Mucosa of descending colon (tissue), 3 donors: ENCODE measurements around the gene FAT2. TPM values are rescaled to one million over a fixed set of nuclear protein-coding genes. Genes with fewer than 3 reads are reported as not detected.

ENCODE experiments used
- ATAC-seq: fragments of 200-7000 bp; cut with Tn5 transposase; one replicate; pipeline ENCODE4 v1.9.1; 2020; ENCODE audit warnings: mild to moderate bottlenecking, moderate library complexity
- DNase-seq, 3 donors: peaks; one replicate each; pipeline ENCODE4 v3.0.0-alpha.2; 2020
- H3K36me3 ChIP-seq: fragments of 200-600 bp; one replicate; pipeline ENCODE4 v1.8.0; 2021; ENCODE audit warnings: low read depth, mild to moderate bottlenecking
- H3K4me1 ChIP-seq: fragments of 200-600 bp; one replicate; pipeline ENCODE4 v1.8.0; 2021; ENCODE audit warnings: low read depth, mild to moderate bottlenecking
- H3K4me3 ChIP-seq: fragments of 200-600 bp; one replicate; pipeline ENCODE4 v1.8.0; 2021; ENCODE audit warnings: mild to moderate bottlenecking
- H3K9me3 ChIP-seq: fragments of 200-600 bp; one replicate; pipeline ENCODE4 v1.8.0; 2021; ENCODE audit warnings: mild to moderate bottlenecking
- CTCF ChIP-seq: fragments of 200-600 bp; IDR thresholded peaks from one replicate; pipeline ENCODE4 v1.8.0; 2022; ENCODE audit warnings: antibody characterized with exemption, mild to moderate bottlenecking
- intact Hi-C, 2 donors: fragments of 100-400 bp; cut with DNase I in 1 of 2; cut with micrococcal nuclease in 1 of 2; formaldehyde crosslinking; loops; one replicate each; pipeline versions ENCODE4 v1.11.0 to v1.11.1; 2022; cut with DNase I, micrococcal nuclease
- total RNA-seq, 3 donors: library from RNA; stranded (reverse); fragmentation: NEBNext Ultra II Directional in 2 of 3; extraction: Animal tissue kit (Norgen Biotek cat#: 25700) in 2 of 3; gene quantifications; one replicate each; pipeline versions ENCODE4 v1.2.1 to v1.2.4, GENCODE V29; 2021 to 2023
- donor health status: DM: no; HTN: no; CAD: no; lungs with moderate emphysema.
- donor health status: DM: no; HTN: no; CAD: no.
- donor health status: DM: no; HTN: yes; CAD: no.

FAT2 gene
- total RNA-seq, 3 donors from 2014 or later: not detected

- Histone ChIP-seq H3K36me3 (no peaks in the 10 kb centered on the region), H3K4me3 (no peak overlapping the region), H3K9me3 (no peaks in the 10 kb centered on the region), H3K4me1 (no peaks in the 10 kb centered on the region)
- no peak for TF ChIP-seq CTCF
- DNase-seq (no peak), ATAC-seq (no peak)
- intact Hi-C loops: no loop called here
Observed at GRCh38 chr5:151553695-151554094, 37.4 kb downstream of the FAT2 start.

GRCh38 chr5:151553130-151553670 lies 37.9 kb downstream of the FAT2 start:
- no peak for DNase-seq
- intact Hi-C loops: no loop called here

GRCh38 chr5:151551985-151552384 lies 39.1 kb downstream of the FAT2 start:
- H3K4me3 ChIP-seq: no peak overlapping the region
- ATAC-seq (no peak), DNase-seq (no peak)
- TF ChIP-seq CTCF: no peak
- no peaks in the 10 kb centered on the region for H3K36me3 ChIP-seq
- no peaks in the 10 kb centered on the region for H3K9me3 ChIP-seq
- intact Hi-C loops: no loop called here
- no peaks in the 10 kb centered on the region for H3K4me1 ChIP-seq

More at GRCh38 chr5:151553130-151553670, 37.9 kb downstream of the FAT2 start:
- TF ChIP-seq CTCF: no peak
- H3K4me1 ChIP-seq: no peaks in the 10 kb centered on the region
- no peak overlapping the region for H3K4me3 ChIP-seq
- no peaks in the 10 kb centered on the region for H3K9me3 ChIP-seq
- no peak for ATAC-seq
- H3K36me3 ChIP-seq: no peaks in the 10 kb centered on the region

- DNase-seq (no peak), ATAC-seq (no peak)
- Histone ChIP-seq H3K4me3 (no peak overlapping the region), H3K36me3 (no peaks in the 10 kb centered on the region), H3K9me3 (no peaks in the 10 kb centered on the region), H3K4me1 (no peaks in the 10 kb centered on the region)
- intact Hi-C loops: no loop called here
- no peak for TF ChIP-seq CTCF
Observed at GRCh38 chr5:151550146-151550545, 41.0 kb downstream of the FAT2 start.

GRCh38 chr5:151549713-151550112 lies 41.4 kb downstream of the FAT2 start:
- Histone ChIP-seq H3K4me3 (no peak overlapping the region), H3K36me3 (no peaks in the 10 kb centered on the region), H3K4me1 (no peaks in the 10 kb centered on the region), H3K9me3 (no peaks in the 10 kb centered on the region)
- ATAC-seq (no peak), DNase-seq (no peak)
- TF ChIP-seq CTCF: no peak
- intact Hi-C loops: no loop called here

- ATAC-seq: no peak
- H3K36me3 ChIP-seq: no peaks in the 10 kb centered on the region
- no peak for TF ChIP-seq CTCF
- intact Hi-C loops: no loop called here
- no peak overlapping the region for H3K4me3 ChIP-seq
- no peak for DNase-seq
- no peaks in the 10 kb centered on the region for H3K4me1 ChIP-seq
- H3K9me3 ChIP-seq: no peaks in the 10 kb centered on the region
Observed at GRCh38 chr5:151547364-151547763, 43.8 kb downstream of the FAT2 start.
